GM19452 (cell line): Measurements from ENCODE around the gene HOXA2.

Experiments used
- ATAC-seq: cut with Tn5 transposase; IDR thresholded peaks from one replicate; pipeline ENCODE4 v1.9.1; 2021; ENCODE audit not compliant: unreplicated experiment

The HOXA2 gene

DNA sequence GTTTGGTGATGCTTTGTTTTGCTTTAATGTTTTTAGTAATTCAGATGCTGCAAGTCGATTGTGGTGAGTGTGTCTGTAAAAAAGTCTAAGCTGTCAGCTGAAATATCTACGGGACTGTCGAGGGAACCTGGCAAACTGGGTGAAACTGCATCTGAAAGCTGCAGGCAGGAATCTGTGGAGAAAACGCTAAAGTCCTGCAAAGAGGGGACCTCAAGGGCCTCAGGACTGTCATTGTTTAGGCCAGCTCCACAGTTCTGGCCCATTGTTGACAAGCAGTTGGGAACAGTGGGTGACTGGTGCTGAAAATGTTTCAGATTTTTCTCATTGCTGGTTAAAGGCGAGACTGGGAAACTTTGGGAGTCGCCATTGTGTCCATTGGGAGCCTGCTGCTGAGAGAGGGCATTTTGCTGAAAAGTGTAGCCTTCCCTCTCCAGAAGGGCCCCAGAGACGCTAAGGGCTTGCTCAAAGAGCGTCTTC is 1.8 kb downstream of the HOXA2 start:
- no peak for ATAC-seq

DNA sequence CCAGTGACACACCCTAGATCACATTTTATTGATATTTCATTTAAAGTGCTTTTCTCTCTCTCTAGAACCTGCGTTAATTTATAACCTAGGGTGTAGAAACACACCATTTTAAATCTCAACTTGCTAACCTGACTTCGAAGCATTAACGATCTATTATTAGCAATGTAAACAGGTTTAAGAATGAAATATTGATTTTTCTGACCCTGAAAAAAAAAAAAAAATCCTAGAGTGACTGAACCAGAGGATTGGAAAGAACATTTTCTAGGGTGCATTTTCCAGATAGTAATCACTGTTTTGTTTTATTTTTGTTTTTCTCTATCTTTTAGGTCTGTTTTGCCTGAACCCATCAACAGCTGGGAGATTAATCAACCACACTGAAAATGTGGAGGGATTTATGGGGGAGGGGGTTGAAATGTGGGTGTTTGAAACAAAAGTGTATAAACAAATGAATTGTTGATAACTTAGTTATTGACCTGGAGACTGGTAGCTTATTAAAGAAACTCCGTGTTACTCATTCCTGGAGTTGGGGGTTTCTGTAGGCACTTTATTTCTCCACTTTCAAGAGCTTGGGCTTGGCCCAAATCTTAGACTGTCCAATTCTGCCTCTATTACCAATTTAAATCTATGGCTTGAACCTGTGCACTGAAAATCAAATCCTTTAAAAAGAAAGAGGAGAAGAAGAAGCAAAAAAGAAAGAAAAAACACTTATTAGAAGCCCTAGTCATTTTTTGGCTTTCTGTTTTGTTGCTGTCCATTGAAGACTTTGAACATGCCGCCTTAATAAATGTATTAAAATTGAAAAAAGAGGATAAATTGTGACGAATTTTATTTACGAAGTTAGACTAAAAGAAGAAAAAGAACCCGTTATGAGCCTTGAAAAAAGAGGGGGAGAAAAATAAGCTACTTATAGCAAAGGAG is 2.8 kb downstream of the HOXA2 start:
- ATAC-seq: no peak

- ATAC-seq: no peak
These were observed 3.7 kb downstream of the HOXA2 start for GRCh38 chr7:27098578-27099451.

DNA sequence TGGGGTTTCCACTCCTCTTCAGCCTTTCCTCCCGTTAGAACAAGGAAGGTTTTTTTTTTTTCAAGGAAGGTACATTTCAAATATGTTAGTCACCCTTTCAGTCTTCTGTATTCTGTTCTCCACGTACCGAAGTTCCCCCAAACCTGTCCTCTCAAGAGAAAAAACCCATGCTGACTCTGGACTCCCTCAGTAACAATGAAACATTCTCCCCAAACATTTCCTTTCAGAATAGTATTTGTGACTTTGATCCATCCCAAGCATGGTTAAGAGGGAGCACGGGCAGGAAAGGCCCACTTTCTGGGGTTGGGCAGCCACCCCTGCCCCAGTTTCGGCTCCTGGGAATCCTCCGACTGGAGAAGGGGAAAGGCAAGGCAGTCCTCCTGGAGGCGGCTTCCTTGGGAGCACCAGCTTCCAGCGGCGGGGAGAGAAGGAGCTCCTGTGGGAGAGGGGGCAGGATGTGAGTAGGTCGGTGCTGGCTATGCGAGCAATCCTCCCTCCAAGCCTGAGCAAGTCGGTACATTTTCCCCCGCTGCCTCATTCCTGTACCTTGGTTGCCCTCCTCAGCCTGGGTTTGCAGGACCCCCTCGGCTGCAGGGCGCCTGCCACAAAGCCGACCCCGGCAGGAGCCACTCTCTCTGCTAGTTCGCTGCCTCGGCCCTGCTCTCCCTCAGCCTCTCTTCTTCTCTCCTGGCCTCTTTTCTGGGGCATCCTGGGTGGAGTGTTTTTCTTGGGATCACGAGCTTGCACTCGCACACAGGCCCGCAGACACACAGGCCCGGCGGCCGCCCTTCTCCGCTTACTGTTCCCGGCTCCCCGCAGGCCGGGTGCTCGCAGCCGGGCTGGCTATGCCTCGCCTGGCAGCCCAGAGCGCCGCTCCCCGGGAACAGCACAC is 4.6 kb downstream of the HOXA2 start:
- no peak for ATAC-seq

- ATAC-seq: no peak
These were observed 5.5 kb downstream of the HOXA2 start for GRCh38 chr7:27096768-27097514.

- peak; percentile 92 for ATAC-seq
These were observed 6.4 kb downstream of the HOXA2 start, which contains the start of gene HOXA1 for GRCh38 chr7:27095897-27096767. Gene HOXA1, minus strand, starts transcription at chr7:27096000. Its CDS starts 88 bp downstream, at chr7:27095912.

GRCh38 chr7:27095050-27095896 is 7.2 kb downstream of the HOXA2 start:
- ATAC-seq: peak; percentile 10

DNA sequence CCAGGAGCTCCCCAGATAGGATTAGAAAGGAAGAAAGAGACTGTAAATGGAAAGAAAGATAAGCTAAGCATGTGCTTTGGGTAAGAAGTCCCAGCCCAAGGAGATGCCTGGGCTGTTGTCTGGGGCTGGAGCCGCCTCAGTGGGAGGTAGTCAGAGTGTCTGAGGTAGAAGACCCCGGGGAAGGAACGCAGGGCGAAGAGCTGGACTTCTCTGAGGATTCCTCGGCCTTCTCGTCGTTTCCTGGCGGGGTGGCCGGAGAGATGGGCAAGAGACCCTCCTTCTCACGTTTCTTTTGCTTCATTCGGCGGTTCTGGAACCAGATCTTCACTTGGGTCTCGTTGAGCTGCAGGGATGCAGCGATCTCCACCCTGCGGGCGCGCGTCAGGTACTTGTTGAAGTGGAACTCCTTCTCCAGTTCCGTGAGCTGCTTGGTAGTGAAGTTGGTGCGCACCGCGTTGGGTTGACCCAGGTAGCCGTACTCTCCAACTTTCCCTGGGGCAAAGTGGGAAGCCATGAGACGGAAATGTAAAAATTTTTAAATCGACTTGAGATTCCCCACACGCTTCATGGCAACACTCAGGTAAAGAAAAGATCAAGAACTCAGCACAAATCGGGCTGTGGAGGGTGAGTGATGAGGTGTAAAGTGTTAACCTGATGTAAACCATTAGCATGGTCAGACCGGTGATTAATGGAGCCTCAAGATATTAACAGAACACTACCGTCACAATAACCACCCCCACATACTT is 8.0 kb downstream of the HOXA2 start:
- ATAC-seq: no peak

- ATAC-seq: no peak
These were observed 9.1 kb downstream of the HOXA2 start for GRCh38 chr7:27093184-27093895.

GRCh38 chr7:27092819-27093110 is 9.7 kb downstream of the HOXA2 start:
- no peak for ATAC-seq

DNA sequence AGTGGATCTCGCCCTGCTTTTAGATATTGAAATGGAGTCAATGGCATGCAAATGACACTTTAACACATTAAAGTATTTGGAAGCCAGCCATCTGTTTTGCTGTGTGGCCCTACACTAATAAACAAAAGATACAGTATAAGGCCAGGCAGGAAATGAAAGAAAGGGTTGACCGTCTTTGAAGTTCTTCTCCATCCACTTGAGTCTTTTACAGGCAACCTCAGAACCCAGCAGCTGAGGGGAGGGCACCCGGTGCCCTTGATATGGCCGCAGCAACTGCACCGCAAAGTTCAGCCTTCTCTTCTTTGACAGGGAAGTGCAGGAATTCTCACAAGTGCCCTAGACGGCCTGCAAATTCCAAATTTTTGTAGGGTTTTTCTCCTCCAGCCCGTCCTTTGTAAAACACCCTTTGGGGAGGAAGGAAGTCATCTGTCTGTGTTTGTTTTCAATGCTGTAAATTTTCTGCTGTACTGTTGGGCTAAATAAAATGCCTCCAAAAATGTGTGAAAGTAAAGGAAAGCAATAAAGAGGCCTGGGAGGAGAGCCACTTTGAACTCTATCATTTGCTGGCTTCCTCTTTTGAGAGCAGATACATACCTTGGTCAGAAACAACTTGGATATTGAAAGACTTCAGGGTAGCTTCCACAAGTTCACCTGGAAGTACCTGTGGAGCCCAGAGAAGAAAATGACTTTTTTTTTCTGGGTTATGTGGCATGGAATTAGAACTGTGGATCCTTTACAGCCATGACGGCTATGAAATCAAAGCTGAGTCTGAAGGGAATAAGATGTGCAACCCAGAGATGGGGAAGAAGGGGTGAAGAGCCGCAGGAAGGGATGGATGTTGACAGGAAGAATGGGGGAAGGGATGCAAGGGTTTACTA is 10.3 kb downstream of the HOXA2 start:
- ATAC-seq: no peak

- no peak for ATAC-seq
These were observed 11.4 kb downstream of the HOXA2 start for GRCh38 chr7:27091105-27091504.

DNA sequence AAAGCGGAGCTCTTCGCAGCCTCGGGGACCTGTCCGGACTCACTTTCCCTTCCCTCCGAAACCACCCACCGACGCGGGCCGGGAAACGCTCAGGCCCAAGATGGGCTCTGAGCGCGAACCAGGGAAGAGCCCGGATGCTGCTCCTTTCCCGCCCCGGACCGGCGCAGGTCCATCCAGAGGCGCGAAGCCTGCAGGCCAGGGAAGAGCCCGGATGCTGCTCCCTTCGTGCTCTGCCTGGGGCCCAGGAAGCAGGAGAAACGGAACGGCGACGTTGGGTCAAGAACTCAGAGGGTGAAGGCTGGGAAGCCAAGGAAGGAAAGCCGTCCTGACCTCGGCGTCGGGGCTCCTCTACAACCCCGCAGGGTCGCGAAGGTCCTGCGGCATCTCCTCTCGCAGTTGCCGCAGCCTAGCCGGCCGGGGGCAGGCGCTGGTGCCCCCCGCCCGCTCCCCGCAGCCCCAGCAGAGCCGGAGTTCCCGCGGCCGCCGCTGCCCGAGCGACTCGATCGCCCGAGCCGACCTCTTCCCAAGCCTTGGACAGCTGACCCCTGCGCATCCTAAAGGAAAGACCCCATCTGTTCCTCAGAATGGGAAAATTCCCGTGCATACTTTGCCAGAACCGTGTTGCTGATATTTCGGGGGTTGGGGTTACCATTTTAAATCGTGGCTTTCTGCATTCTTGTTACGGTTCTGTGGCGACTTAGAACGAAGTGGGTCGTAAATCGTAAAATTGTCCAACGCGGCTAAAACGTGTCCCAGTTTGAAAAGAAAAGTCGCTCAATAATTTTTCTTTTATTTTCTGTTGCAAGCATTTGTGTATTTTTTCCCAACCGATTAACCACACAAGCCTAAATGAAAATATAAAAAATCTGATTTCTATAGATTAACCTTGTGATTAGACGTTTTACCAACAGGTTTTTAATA is 14.2 kb downstream of the HOXA2 start:
- no peak for ATAC-seq

DNA sequence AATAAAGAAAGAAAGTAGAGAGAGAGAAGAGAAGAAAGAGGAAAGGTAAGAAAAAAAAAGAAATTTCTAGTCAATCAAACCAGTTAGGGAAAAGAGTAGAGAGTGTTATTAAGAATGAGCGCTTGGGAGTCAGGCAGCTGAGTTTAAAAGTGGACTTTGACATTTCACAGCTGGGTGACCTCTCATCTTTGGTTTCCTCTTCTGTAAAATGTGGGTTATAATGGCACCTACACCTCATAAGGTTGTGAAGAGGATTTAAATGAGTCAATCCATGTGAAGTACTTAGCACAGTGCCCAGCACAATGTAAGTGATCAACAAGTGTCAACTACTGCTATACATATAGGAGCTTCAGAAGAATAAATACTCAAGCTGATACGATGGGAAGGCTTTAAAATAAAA is 18.8 kb downstream of the HOXA2 start:
- ATAC-seq: peak; percentile 62

- no peak for ATAC-seq
These were observed 20.3 kb downstream of the HOXA2 start for GRCh38 chr7:27082171-27082570.
